Parathyroid adenoma (tissue), 2 donors: ENCODE results near the gene MTUS2.

Source experiments
- H2AFZ ChIP-seq: fragments of 300-600 bp; sonication (generic); one replicate; pipeline ENCODE4 v1.7.0; 2017; ENCODE audit warnings: antibody characterized with exemption, mild to moderate bottlenecking
- H3K27ac ChIP-seq: fragments of 300-600 bp; sonication (generic); one replicate; pipeline ENCODE4 v1.7.0; 2017
- H3K27me3 ChIP-seq: fragments of 300-600 bp; sonication (generic); one replicate; pipeline ENCODE4 v1.7.0; 2017; ENCODE audit warnings: low read length; ENCODE audit not compliant: control insufficient read depth, insufficient read depth
- H3K36me3 ChIP-seq: fragments of 300-600 bp; sonication (generic); one replicate; pipeline ENCODE4 v1.7.0; 2017; ENCODE audit warnings: low read length; ENCODE audit not compliant: control insufficient read depth, insufficient read depth
- H3K4me1 ChIP-seq: fragments of 300-600 bp; sonication (generic); one replicate; pipeline ENCODE4 v1.7.0; 2017; ENCODE audit warnings: control low read depth
- H3K4me2 ChIP-seq: fragments of 300-600 bp; sonication (generic); one replicate; pipeline ENCODE4 v1.7.0; 2017; ENCODE audit warnings: low read length
- H3K4me3 ChIP-seq: fragments of 300-600 bp; sonication (generic); one replicate; pipeline ENCODE4 v1.7.0; 2017; ENCODE audit warnings: low read depth, low read length
- H3K79me2 ChIP-seq: fragments of 300-600 bp; sonication (generic); one replicate; pipeline ENCODE4 v1.7.0; 2017; ENCODE audit warnings: control low read depth
- H3K9ac ChIP-seq: fragments of 300-600 bp; sonication (generic); one replicate; pipeline ENCODE4 v1.7.0; 2017; ENCODE audit warnings: mild to moderate bottlenecking
- H3K9me3 ChIP-seq: fragments of 300-600 bp; sonication (generic); one replicate; pipeline ENCODE4 v1.7.0; 2017; ENCODE audit warnings: low read length; ENCODE audit not compliant: control insufficient read depth
- TF ChIP-seq, protein P1 (sequence below): fragments of 300-600 bp; sonication (generic); IDR thresholded peaks from one replicate; pipeline ENCODE4 v1.7.0; 2017; ENCODE audit warnings: antibody characterized with exemption, mild to moderate bottlenecking
- donor health status: primary hyperparathyroidism.

MTUS2 gene

DNA sequence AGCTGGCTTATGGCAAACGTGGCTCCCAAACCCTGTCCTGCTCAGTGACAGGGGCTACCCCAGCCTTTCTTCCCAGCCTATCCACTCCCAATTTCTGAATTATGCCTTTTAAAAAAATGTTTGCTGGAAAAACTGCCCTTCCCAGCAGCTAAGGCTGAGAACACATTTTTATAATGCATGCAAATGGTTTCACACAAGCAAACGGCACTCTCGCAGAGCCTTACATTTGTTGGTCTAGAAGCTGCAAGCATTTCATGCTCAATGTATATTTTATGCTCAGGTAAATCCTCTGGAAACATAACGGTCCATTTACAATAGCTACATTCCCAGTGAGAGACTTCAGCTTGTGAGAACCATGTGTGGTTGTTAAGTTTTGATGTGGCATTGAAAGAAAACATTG is 713.9 kb downstream of the MTUS2 start:
- Histone ChIP-seq H3K36me3 (no peaks in the 10 kb centered on the region), H3K27ac (no peak overlapping the region), H3K9me3 (no peaks in the 10 kb centered on the region)

DNA sequence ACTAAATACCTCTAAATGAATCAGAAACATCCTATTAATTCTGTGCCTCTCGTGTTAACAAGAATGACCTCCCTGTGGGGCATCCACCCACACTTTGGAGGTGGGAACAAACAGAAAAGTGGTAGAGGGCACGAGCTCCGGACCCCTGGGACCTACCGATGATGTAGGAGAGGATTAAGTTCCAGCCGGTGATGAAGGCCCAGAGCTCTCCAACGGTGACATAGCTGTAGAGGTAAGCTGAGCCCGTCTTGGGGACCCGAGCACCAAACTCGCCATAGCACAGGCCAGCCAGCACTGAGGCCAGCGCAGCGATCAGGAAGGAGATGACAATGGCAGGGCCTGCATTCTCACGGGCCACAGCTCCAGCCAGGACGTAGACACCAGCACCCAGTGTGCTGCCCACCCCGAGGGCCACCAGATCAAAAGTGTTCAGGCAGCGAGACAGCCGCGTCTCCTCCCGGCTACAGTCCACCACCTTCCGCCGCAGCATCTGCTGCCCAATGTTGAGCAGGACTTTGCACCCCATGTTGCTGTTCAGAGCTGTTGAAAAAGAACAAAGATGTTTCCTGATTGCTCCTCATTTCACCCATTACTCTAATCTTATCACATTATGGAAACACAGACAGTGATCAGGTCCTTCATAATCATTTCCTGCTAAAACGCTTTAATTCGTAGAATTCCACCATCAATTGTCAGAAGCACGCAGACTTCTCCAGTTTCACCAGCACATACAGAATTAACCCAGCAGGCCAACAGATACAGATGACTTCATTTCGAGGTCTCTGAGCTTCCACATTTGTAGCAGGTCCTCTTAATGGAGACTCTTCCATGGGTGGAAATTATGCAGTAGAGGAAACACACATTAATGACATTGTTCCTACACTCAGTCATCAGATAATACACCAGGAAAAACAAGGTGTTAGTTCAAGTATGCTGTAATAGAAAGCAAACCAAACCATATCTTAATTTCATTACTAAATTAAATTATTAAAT is 715.8 kb downstream of the MTUS2 start:
- no peak overlapping the region for H3K4me3 ChIP-seq
- TF ChIP-seq, protein P1, sequence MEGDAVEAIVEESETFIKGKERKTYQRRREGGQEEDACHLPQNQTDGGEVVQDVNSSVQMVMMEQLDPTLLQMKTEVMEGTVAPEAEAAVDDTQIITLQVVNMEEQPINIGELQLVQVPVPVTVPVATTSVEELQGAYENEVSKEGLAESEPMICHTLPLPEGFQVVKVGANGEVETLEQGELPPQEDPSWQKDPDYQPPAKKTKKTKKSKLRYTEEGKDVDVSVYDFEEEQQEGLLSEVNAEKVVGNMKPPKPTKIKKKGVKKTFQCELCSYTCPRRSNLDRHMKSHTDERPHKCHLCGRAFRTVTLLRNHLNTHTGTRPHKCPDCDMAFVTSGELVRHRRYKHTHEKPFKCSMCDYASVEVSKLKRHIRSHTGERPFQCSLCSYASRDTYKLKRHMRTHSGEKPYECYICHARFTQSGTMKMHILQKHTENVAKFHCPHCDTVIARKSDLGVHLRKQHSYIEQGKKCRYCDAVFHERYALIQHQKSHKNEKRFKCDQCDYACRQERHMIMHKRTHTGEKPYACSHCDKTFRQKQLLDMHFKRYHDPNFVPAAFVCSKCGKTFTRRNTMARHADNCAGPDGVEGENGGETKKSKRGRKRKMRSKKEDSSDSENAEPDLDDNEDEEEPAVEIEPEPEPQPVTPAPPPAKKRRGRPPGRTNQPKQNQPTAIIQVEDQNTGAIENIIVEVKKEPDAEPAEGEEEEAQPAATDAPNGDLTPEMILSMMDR = no peak
- H3K36me3 ChIP-seq = no peaks in the 10 kb centered on the region
- no peak overlapping the region for H2AFZ ChIP-seq
- H3K4me2 ChIP-seq = no peak overlapping the region
- no peaks in the 10 kb centered on the region for H3K9me3 ChIP-seq
- no peaks in the 10 kb centered on the region for H3K27me3 ChIP-seq
- no peaks in the 10 kb centered on the region for H3K79me2 ChIP-seq
- H3K4me1 ChIP-seq = no peaks in the 10 kb centered on the region
- H3K27ac ChIP-seq = no peak overlapping the region
- no peak overlapping the region for H3K9ac ChIP-seq

More for the DNA sequence above, 713.9 kb downstream of the MTUS2 start:
- H2AFZ ChIP-seq = no peak overlapping the region
- H3K4me2 ChIP-seq = no peak overlapping the region
- no peak overlapping the region for H3K9ac ChIP-seq
- H3K79me2 ChIP-seq = no peaks in the 10 kb centered on the region
- TF ChIP-seq, protein P1 = no peak
- no peaks in the 10 kb centered on the region for H3K27me3 ChIP-seq
- H3K4me1 ChIP-seq = no peaks in the 10 kb centered on the region
- H3K4me3 ChIP-seq = no peak overlapping the region

DNA sequence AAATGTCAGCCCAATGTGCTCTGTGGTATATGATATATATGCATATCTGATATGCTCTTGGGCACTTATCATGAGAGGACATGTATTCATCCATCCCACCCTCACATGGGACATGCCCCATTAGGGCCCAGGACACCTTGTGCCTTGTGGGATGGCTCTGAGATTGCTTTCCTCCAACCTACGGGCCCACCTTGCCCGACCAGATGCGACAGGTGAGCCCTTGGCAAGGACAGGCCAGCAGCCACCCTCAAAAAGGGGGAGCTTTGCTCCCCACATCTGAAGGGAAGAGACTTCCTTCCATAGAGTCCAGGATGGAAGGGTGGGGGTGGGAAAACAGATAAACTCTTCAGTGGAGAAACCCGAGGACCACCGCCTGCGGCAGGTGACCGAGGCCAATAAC is 716.7 kb downstream of the MTUS2 start:
- Histone ChIP-seq H3K27me3 (no peaks in the 10 kb centered on the region), H3K27ac (no peak overlapping the region), H3K4me1 (no peaks in the 10 kb centered on the region), H3K9ac (no peak overlapping the region), H3K4me3 (no peak overlapping the region), H3K79me2 (no peaks in the 10 kb centered on the region), H2AFZ (no peak overlapping the region), H3K9me3 (no peaks in the 10 kb centered on the region), H3K36me3 (no peaks in the 10 kb centered on the region), H3K4me2 (no peak overlapping the region)
- TF ChIP-seq, protein P1 = no peak

DNA sequence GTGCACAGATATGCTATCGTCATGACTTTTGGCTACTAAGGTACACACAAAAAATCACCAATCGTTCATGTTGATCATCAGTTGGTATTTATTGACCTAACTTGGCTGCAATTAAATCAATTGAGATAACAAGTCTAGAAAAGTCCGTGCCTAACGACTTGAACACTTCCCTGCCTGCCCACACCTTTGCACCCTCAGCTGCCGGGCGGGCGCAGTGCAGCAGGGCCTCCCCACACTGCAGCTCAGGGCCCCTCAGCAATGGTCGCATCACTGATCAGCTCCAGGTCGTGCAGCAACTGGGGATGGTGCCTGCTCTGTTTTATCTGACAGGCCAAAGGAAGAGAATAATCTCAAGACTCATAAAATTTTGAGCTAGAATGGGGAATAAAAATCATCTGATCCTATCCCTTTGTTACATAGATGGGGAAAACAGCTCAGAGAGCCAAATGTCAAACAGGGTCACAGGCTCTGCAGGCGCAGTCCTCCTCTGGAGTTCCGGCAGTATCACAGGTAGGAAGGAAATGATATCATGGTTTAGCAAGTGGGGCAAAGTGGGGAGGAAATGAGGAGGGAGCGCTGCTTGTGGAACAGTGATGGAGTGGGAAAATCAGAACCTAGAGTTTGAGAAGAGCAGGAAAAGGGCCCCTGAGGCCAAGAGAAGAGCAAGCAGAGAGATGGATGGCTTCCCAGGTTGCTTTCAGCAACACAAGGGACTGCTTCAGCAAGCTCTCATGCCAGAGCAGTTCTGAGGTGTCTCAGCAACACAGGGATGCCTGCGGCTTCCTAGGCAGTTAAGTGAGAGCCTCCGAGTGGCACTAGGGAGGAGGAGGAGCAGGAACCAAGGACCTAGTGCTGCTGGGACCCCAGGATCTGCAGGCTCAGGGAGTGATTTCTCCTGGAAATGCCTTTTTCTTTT is 717.9 kb downstream of the MTUS2 start:
- Histone ChIP-seq H3K27ac (no peak overlapping the region), H3K9ac (no peak overlapping the region), H3K4me1 (no peaks in the 10 kb centered on the region), H3K9me3 (no peaks in the 10 kb centered on the region), H2AFZ (no peak overlapping the region), H3K4me2 (no peak overlapping the region), H3K36me3 (no peaks in the 10 kb centered on the region), H3K4me3 (no peak overlapping the region), H3K27me3 (no peaks in the 10 kb centered on the region), H3K79me2 (no peaks in the 10 kb centered on the region)
- TF ChIP-seq, protein P1 = no peak
